ENCODE data around the gene EFNA3.

DNA sequence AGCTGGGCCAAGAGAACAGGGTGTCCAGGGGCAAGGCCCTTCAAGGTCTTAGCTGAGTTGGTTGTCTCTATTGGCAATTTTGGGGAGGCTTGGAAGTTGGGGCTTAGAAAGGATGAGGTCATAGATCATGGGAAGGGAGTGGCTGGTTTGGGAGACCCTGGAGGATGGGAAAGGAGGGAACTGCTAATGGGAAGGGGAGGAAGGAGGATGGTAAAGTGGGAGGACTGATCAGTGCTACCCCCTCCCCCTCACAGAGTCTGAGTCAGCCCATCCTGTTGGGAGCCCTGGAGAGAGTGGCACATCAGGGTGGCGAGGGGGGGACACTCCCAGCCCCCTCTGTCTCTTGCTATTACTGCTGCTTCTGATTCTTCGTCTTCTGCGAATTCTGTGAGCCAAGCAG, 10.0 kb upstream of the EFNA3 start:
- TF ChIP-seq, protein P1, sequence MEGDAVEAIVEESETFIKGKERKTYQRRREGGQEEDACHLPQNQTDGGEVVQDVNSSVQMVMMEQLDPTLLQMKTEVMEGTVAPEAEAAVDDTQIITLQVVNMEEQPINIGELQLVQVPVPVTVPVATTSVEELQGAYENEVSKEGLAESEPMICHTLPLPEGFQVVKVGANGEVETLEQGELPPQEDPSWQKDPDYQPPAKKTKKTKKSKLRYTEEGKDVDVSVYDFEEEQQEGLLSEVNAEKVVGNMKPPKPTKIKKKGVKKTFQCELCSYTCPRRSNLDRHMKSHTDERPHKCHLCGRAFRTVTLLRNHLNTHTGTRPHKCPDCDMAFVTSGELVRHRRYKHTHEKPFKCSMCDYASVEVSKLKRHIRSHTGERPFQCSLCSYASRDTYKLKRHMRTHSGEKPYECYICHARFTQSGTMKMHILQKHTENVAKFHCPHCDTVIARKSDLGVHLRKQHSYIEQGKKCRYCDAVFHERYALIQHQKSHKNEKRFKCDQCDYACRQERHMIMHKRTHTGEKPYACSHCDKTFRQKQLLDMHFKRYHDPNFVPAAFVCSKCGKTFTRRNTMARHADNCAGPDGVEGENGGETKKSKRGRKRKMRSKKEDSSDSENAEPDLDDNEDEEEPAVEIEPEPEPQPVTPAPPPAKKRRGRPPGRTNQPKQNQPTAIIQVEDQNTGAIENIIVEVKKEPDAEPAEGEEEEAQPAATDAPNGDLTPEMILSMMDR (IDR thresholded peaks at IDR 0.05): no peak
- TF ChIP-seq POLR2AphosphoS5 (IDR thresholded peaks at IDR 0.05) (no peak), POLR2A (IDR thresholded peaks at IDR 0.05) (no peak), EP300 (IDR thresholded peaks at IDR 0.05; ENCODE audit: low read depth) (no peak)
